OCI-LY1 (cell line): Measurements from ENCODE around the gene TTR.

Source experiments
- H2AFZ ChIP-seq: fragments of 200-600 bp; sonication (generic), shearing (Covaris generic); 2 replicates; pipeline ENCODE4 v1.6.0; 2014; ENCODE audit warnings: antibody characterized with exemption, mild to moderate bottlenecking, low read length
- H3F3A ChIP-seq: fragments of 200-600 bp; sonication (generic), shearing (Covaris generic); 2 replicates; pipeline ENCODE4 v1.6.0; 2014; ENCODE audit warnings: mild to moderate bottlenecking, antibody characterized with exemption, low read length, moderate library complexity; ENCODE audit not compliant: insufficient read depth
- H3K27ac ChIP-seq: fragments of 200-600 bp; sonication (generic); 2 replicates; pipeline ENCODE4 v1.5.1; 2014; ENCODE audit warnings: low read length, mixed run types, mild to moderate bottlenecking, low read depth; ENCODE audit not compliant: poor library complexity, severe bottlenecking
- H3K27me3 ChIP-seq: fragments of 200-600 bp; sonication (generic); 2 replicates; pipeline ENCODE4 v1.6.0; 2014; ENCODE audit warnings: antibody characterized with exemption, mild to moderate bottlenecking, low read length, moderate library complexity; ENCODE audit not compliant: insufficient read depth
- H3K36me3 ChIP-seq: fragments of 200-600 bp; sonication (generic); 2 replicates; pipeline ENCODE4 v1.6.1; 2014; ENCODE audit warnings: mild to moderate bottlenecking, antibody characterized with exemption, low read length, moderate library complexity, mixed read lengths; ENCODE audit not compliant: insufficient read depth
- H3K4me1 ChIP-seq: fragments of 200-600 bp; sonication (generic); 2 replicates; pipeline ENCODE4 v1.5.1; 2014; ENCODE audit warnings: mild to moderate bottlenecking, low read length, moderate library complexity; ENCODE audit not compliant: insufficient read depth, severe bottlenecking
- H3K4me2 ChIP-seq: fragments of 200-600 bp; sonication (generic), shearing (Covaris generic); 2 replicates; pipeline ENCODE4 v1.6.1; 2014; ENCODE audit warnings: low read length
- H3K4me3 ChIP-seq: fragments of 200-600 bp; sonication (generic); 2 replicates; pipeline ENCODE4 v1.5.1; 2014; ENCODE audit warnings: low read length, low read depth, mild to moderate bottlenecking, mixed read lengths; ENCODE audit not compliant: poor library complexity, severe bottlenecking
- H3K79me2 ChIP-seq: fragments of 200-600 bp; shearing (Covaris generic); 2 replicates; pipeline ENCODE4 v1.6.1; 2016; ENCODE audit warnings: mixed run types, low read length, mixed read lengths; ENCODE audit not compliant: insufficient read depth
- H3K9ac ChIP-seq: fragments of 200-600 bp; sonication (generic), shearing (Covaris generic); 2 replicates; pipeline ENCODE4 v1.6.1; 2014; ENCODE audit warnings: mild to moderate bottlenecking, low read length, mixed read lengths
- H3K9me2 ChIP-seq: fragments of 200-600 bp; sonication (generic), shearing (Covaris generic); 2 replicates; pipeline ENCODE4 v1.6.1; 2014; ENCODE audit warnings: low read depth, mild to moderate bottlenecking, low read length, mixed read lengths
- H3K9me3 ChIP-seq: fragments of 200-600 bp; shearing (Covaris generic); 2 replicates; pipeline ENCODE4 v1.6.1; 2014; ENCODE audit warnings: low read length, mixed read lengths
- H4K20me1 ChIP-seq: fragments of 200-600 bp; sonication (generic), shearing (Covaris generic); 2 replicates; pipeline ENCODE4 v1.6.0; 2016; ENCODE audit warnings: mild to moderate bottlenecking, low read length; ENCODE audit not compliant: insufficient read depth
- EZH2 ChIP-seq: fragments of 200-600 bp; sonication (generic), shearing (Covaris generic); IDR thresholded peaks from 2 replicates; pipeline ENCODE4 v1.8.0; 2017; ENCODE audit warnings: borderline replicate concordance, mixed run types, mild to moderate bottlenecking, antibody characterized with exemption, low read length, moderate library complexity, mixed read lengths
- TF ChIP-seq, protein P1 (sequence below): fragments of 200-600 bp; sonication (generic), shearing (Covaris generic); IDR thresholded peaks from 2 replicates; pipeline ENCODE4 v1.5.1; 2017; ENCODE audit warnings: mild to moderate bottlenecking, antibody characterized with exemption, low read length, moderate library complexity, mixed read lengths

Gene TTR

DNA sequence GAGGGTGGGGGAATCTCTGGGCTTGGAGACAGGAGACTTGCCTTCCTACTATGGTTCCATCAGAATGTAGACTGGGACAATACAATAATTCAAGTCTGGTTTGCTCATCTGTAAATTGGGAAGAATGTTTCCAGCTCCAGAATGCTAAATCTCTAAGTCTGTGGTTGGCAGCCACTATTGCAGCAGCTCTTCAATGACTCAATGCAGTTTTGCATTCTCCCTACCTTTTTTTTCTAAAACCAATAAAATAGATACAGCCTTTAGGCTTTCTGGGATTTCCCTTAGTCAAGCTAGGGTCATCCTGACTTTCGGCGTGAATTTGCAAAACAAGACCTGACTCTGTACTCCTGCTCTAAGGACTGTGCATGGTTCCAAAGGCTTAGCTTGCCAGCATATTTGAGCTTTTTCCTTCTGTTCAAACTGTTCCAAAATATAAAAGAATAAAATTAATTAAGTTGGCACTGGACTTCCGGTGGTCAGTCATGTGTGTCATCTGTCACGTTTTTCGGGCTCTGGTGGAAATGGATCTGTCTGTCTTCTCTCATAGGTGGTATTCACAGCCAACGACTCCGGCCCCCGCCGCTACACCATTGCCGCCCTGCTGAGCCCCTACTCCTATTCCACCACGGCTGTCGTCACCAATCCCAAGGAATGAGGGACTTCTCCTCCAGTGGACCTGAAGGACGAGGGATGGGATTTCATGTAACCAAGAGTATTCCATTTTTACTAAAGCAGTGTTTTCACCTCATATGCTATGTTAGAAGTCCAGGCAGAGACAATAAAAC, 6.5 kb downstream of the TTR start:
- no peaks in the 10 kb centered on the region for H4K20me1 ChIP-seq

DNA sequence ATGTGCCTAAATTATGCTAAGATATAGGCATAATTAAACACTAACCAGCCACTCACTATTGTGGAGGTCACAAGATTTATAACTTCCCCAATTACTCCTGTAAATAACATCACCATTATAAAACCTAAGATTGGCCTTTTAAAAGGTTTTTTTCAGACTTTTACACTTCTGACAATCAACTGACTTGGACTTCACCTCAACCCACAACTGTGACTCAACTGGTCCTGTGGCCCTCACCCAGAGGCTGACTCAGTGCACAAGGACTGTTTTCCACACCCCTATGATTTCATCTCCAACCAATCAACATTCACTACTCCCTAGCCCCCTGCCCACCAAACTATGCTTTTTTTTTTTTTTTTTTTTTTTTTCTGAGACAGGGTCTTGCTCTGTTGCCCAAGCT, 11.6 kb downstream of the TTR start:
- H3K9me3 ChIP-seq = no peaks in the 10 kb centered on the region
- H3F3A ChIP-seq = no peaks in the 10 kb centered on the region
- no peaks in the 10 kb centered on the region for H3K79me2 ChIP-seq
- H3K4me3 ChIP-seq = no peak overlapping the region
- H3K36me3 ChIP-seq = no peaks in the 10 kb centered on the region
- TF ChIP-seq EZH2 = no peak
- TF ChIP-seq, protein P1, sequence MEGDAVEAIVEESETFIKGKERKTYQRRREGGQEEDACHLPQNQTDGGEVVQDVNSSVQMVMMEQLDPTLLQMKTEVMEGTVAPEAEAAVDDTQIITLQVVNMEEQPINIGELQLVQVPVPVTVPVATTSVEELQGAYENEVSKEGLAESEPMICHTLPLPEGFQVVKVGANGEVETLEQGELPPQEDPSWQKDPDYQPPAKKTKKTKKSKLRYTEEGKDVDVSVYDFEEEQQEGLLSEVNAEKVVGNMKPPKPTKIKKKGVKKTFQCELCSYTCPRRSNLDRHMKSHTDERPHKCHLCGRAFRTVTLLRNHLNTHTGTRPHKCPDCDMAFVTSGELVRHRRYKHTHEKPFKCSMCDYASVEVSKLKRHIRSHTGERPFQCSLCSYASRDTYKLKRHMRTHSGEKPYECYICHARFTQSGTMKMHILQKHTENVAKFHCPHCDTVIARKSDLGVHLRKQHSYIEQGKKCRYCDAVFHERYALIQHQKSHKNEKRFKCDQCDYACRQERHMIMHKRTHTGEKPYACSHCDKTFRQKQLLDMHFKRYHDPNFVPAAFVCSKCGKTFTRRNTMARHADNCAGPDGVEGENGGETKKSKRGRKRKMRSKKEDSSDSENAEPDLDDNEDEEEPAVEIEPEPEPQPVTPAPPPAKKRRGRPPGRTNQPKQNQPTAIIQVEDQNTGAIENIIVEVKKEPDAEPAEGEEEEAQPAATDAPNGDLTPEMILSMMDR = no peak
- H3K27ac ChIP-seq = no peak overlapping the region
- H2AFZ ChIP-seq = no peak overlapping the region
- H3K9me2 ChIP-seq = no peaks in the 10 kb centered on the region
- H3K9ac ChIP-seq = no peak overlapping the region
- H3K27me3 ChIP-seq = no peaks in the 10 kb centered on the region
- H4K20me1 ChIP-seq = no peaks in the 10 kb centered on the region
- no peaks in the 10 kb centered on the region for H3K4me1 ChIP-seq
- H3K4me2 ChIP-seq = no peak overlapping the region

More for the DNA sequence above, 6.5 kb downstream of the TTR start:
- no peak overlapping the region for H3K9ac ChIP-seq
- no peaks in the 10 kb centered on the region for H3K36me3 ChIP-seq
- H3K27ac ChIP-seq = no peak overlapping the region
- no peak overlapping the region for H3K4me2 ChIP-seq
- no peaks in the 10 kb centered on the region for H3K9me2 ChIP-seq
- H3K4me3 ChIP-seq = no peak overlapping the region
- no peaks in the 10 kb centered on the region for H3K27me3 ChIP-seq
- no peaks in the 10 kb centered on the region for H3F3A ChIP-seq
- no peaks in the 10 kb centered on the region for H3K4me1 ChIP-seq
- TF ChIP-seq EZH2 = no peak
- TF ChIP-seq, protein P1 = no peak
- no peaks in the 10 kb centered on the region for H3K9me3 ChIP-seq
- no peak overlapping the region for H2AFZ ChIP-seq
- no peaks in the 10 kb centered on the region for H3K79me2 ChIP-seq

DNA sequence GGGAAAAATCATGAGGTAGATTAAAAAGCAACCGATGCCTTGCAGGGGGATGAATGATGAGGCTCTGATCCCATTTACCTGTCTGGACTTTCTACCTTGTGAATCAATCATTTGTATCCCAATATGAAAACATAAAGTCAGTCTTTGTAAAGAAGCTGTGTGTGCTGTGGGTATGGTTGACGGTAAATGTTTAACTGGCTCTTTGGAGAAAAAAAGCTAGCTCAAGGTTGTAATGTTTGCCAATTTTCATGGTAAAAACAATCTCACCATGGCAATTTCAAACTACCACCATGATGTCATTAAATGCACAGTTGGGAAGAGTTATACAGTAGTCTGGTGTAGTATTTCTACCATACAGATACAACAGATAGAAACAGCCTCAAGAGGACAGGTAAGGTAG, 14.6 kb downstream of the TTR start:
- Histone ChIP-seq H3F3A (no peaks in the 10 kb centered on the region), H4K20me1 (no peaks in the 10 kb centered on the region), H3K27ac (no peak overlapping the region), H3K4me2 (no peak overlapping the region), H3K9me2 (no peaks in the 10 kb centered on the region), H3K79me2 (no peaks in the 10 kb centered on the region), H3K27me3 (no peaks in the 10 kb centered on the region), H3K4me3 (no peak overlapping the region), H3K36me3 (no peaks in the 10 kb centered on the region), H2AFZ (no peak overlapping the region), H3K9ac (no peak overlapping the region), H3K9me3 (no peaks in the 10 kb centered on the region), H3K4me1 (no peaks in the 10 kb centered on the region)
- TF ChIP-seq, protein P1 = no peak
- TF ChIP-seq EZH2 = no peak
